HL-60 (cell line): ENCODE results near the gene JARID2.

Experiments
- GABPA ChIP-seq: IDR thresholded peaks from 2 replicates; pipeline ENCODE4 v1.6.1; 2012; ENCODE audit warnings: low read depth
- POLR2AphosphoS5 ChIP-seq: IDR thresholded peaks from 2 replicates; pipeline ENCODE4 v1.6.1; 2012; ENCODE audit warnings: low read depth
- REST ChIP-seq: IDR thresholded peaks from 2 replicates; pipeline ENCODE4 v1.6.1; 2012; ENCODE audit warnings: low read depth; ENCODE audit not compliant: insufficient replicate concordance
- SPI1 ChIP-seq: IDR thresholded peaks from 2 replicates; pipeline ENCODE4 v1.6.1; 2012; ENCODE audit warnings: low read depth, mild to moderate bottlenecking, borderline replicate concordance
- TF ChIP-seq, protein P1 (sequence below): IDR thresholded peaks from one replicate; pipeline ENCODE4 v1.5.1; 2011; ENCODE audit warnings: low read length, control low read depth, inconsistent platforms; ENCODE audit not compliant: insufficient read depth

- TF ChIP-seq, protein P1, sequence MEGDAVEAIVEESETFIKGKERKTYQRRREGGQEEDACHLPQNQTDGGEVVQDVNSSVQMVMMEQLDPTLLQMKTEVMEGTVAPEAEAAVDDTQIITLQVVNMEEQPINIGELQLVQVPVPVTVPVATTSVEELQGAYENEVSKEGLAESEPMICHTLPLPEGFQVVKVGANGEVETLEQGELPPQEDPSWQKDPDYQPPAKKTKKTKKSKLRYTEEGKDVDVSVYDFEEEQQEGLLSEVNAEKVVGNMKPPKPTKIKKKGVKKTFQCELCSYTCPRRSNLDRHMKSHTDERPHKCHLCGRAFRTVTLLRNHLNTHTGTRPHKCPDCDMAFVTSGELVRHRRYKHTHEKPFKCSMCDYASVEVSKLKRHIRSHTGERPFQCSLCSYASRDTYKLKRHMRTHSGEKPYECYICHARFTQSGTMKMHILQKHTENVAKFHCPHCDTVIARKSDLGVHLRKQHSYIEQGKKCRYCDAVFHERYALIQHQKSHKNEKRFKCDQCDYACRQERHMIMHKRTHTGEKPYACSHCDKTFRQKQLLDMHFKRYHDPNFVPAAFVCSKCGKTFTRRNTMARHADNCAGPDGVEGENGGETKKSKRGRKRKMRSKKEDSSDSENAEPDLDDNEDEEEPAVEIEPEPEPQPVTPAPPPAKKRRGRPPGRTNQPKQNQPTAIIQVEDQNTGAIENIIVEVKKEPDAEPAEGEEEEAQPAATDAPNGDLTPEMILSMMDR = no peak
- TF ChIP-seq REST = no peak
- no peak for TF ChIP-seq GABPA
- no peak for TF ChIP-seq POLR2AphosphoS5
- TF ChIP-seq SPI1 = no peak
These were observed 97.8 kb downstream of the JARID2 start for GRCh38 chr6:15343490-15344191.
